Mesendoderm (in vitro differentiated cells): ENCODE data around the gene PRSS1.
"Not testable (repeated sequence)": the region's sequence is repeated elsewhere in the genome, so short reads cannot be mapped to it uniquely, and the experiment has no call there.

Experiments used
- DNase-seq: peaks from one replicate; pipeline ENCODE4 v3.0.0; 2013
- H2AK5ac ChIP-seq: 2 replicates; pipeline ENCODE4 v1.6.1; 2013; ENCODE audit warnings: low read length, inconsistent platforms
- H2BK120ac ChIP-seq: 2 replicates; pipeline ENCODE4 v1.6.1; 2013; ENCODE audit warnings: low read depth, mild to moderate bottlenecking, low read length, moderate library complexity, mixed read lengths
- H2BK15ac ChIP-seq: replicated peaks from 2 replicates; pipeline ENCODE4 v1.6.1; 2013; ENCODE audit warnings: low read depth, mild to moderate bottlenecking, moderate library complexity
- H2BK5ac ChIP-seq: 2 replicates; pipeline ENCODE4 v1.6.1; 2013; ENCODE audit warnings: low read length, inconsistent platforms
- H3K18ac ChIP-seq: 2 replicates; pipeline ENCODE4 v1.6.1; 2013; ENCODE audit warnings: mild to moderate bottlenecking, low read length, mixed read lengths
- H3K23ac ChIP-seq: one replicate; pipeline ENCODE4 v1.6.1; 2013; ENCODE audit warnings: low read length
- H3K27ac ChIP-seq: 2 replicates; pipeline ENCODE4 v1.5.1; 2013; ENCODE audit warnings: low read depth, mild to moderate bottlenecking, inconsistent platforms, low read length, moderate library complexity
- H3K27me3 ChIP-seq: 2 replicates; pipeline ENCODE4 v1.6.1; 2013; ENCODE audit warnings: low read length, control low read depth, mild to moderate bottlenecking, inconsistent platforms; ENCODE audit not compliant: insufficient read depth, poor library complexity
- H3K36me3 ChIP-seq: 2 replicates; pipeline ENCODE4 v1.6.1; 2013; ENCODE audit warnings: low read length, inconsistent platforms; ENCODE audit not compliant: control insufficient read depth, insufficient read depth
- H3K4ac ChIP-seq: one replicate; pipeline ENCODE4 v1.6.1; 2013; ENCODE audit warnings: low read depth, mild to moderate bottlenecking, low read length, moderate library complexity
- H3K4me1 ChIP-seq: 2 replicates; pipeline ENCODE4 v1.6.1; 2013; ENCODE audit warnings: low read depth, low read length, inconsistent platforms; ENCODE audit not compliant: control insufficient read depth
- H3K4me2 ChIP-seq: 2 replicates; pipeline ENCODE4 v1.6.1; 2013; ENCODE audit warnings: low read length
- H3K4me3 ChIP-seq: 2 replicates; pipeline ENCODE4 v1.5.1; 2013; ENCODE audit warnings: mild to moderate bottlenecking, low read length
- H3K56ac ChIP-seq: one replicate; pipeline ENCODE4 v1.6.1; 2013; ENCODE audit warnings: low read length
- H3K79me1 ChIP-seq: 2 replicates; pipeline ENCODE4 v1.6.1; 2013; ENCODE audit warnings: low read length, inconsistent platforms
- H3K79me2 ChIP-seq: 2 replicates; pipeline ENCODE4 v1.6.1; 2013; ENCODE audit warnings: mild to moderate bottlenecking, low read length; ENCODE audit not compliant: control insufficient read depth, insufficient read depth
- H3K9ac ChIP-seq: 2 replicates; pipeline ENCODE4 v1.6.1; 2013; ENCODE audit warnings: low read length, inconsistent platforms
- H4K5ac ChIP-seq: one replicate; pipeline ENCODE4 v1.6.1; 2013; ENCODE audit warnings: low read length
- H4K8ac ChIP-seq: one replicate; pipeline ENCODE4 v1.6.1; 2013; ENCODE audit warnings: low read depth, mild to moderate bottlenecking, control low read depth, low read length, moderate library complexity
- WGBS: extraction: QIAGEN DNeasy Blood & Tissue Kit; methylation state at CpG from one replicate; pipeline ENCODE4 v1.1.7; 2013; ENCODE audit warnings: low lambda C conversion rate, missing lambda C conversion rate; ENCODE audit not compliant: insufficient coverage; ENCODE audit errors: extremely low coverage; 5-methylcytosine and 5-hydroxymethylcytosine counted together

Gene PRSS1

DNA sequence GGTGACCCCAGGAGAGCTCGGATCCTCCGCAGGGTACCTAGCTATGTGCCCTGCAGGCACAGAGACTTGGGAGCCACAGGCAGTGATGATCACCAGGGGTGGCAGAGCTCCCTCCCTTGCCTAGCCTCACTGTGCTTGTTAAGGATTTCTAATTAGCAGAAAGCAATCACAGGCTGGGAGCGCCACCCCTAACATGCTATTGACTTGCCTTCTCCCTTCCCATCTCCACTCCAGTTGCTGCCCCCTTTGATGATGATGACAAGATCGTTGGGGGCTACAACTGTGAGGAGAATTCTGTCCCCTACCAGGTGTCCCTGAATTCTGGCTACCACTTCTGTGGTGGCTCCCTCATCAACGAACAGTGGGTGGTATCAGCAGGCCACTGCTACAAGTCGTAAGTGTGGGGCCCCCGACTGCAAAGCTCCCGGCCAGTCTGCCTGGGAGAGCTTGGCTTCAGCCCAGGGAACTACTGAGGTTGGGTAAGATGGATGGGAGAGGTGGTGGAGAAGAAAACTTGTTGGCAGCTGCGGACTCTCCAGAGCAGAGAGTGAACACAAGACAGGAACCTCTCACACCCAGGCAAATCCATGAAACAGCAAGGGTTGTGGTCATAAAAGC, 1.2 kb downstream of the PRSS1 start:
- Histone ChIP-seq H3K4me3 (no peak overlapping the region), H2BK15ac (no peak overlapping the region), H4K8ac (no peak overlapping the region), H3K23ac (no peak overlapping the region), H3K4me2 (no peak overlapping the region), H3K9ac (no peak overlapping the region), H3K4me1 (peaks cover 8% of the 10 kb centered on the region), H3K36me3 (no peaks in the 10 kb centered on the region), H3K4ac (no peak overlapping the region), H4K5ac (no peak overlapping the region), H3K27ac (no peak overlapping the region), H3K79me2 (no peaks in the 10 kb centered on the region), H3K79me1 (no peaks in the 10 kb centered on the region), H2BK120ac (no peak overlapping the region), H3K18ac (no peak overlapping the region), H3K27me3 (no peaks in the 10 kb centered on the region), H2AK5ac (no peak overlapping the region), H2BK5ac (no peak overlapping the region), H3K56ac (no peak overlapping the region)
- no CpG with 5 or more reads among the region's 9 CpGs for WGBS
- DNase-seq = no peak

DNA sequence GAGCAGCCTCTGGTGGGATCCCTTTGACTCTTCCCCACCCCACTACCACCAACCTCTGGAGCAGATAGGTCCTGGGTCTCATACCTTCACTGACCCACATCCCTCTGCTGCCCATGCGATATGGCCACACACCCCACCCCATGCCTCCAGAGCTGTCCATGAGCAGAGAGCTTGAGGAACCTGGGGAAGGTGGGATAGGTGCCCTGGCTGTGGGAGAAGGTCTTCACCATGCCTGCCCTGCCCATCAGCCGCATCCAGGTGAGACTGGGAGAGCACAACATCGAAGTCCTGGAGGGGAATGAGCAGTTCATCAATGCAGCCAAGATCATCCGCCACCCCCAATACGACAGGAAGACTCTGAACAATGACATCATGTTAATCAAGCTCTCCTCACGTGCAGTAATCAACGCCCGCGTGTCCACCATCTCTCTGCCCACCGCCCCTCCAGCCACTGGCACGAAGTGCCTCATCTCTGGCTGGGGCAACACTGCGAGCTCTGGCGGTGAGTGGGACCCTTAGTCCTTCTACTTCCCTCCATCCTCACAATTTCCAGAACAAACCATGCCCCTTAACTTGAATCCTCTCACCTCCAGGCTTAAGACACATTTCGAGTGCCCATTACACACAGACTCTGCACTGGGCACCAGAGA, 2.4 kb downstream of the PRSS1 start:
- H3K23ac ChIP-seq, H2BK120ac ChIP-seq, H3K4me1 ChIP-seq, H3K27ac ChIP-seq, H3K4me3 ChIP-seq, H4K8ac ChIP-seq, H3K4me2 ChIP-seq, H3K9ac ChIP-seq, H2BK5ac ChIP-seq, H2AK5ac ChIP-seq, H3K79me1 ChIP-seq, H3K79me2 ChIP-seq, DNase-seq, H3K18ac ChIP-seq, H3K36me3 ChIP-seq, H4K5ac ChIP-seq, H3K4ac ChIP-seq, H3K27me3 ChIP-seq, H2BK15ac ChIP-seq, H3K56ac ChIP-seq: not testable (repeated sequence)
- WGBS = no CpG with 5 or more reads among the region's 14 CpGs

DNA sequence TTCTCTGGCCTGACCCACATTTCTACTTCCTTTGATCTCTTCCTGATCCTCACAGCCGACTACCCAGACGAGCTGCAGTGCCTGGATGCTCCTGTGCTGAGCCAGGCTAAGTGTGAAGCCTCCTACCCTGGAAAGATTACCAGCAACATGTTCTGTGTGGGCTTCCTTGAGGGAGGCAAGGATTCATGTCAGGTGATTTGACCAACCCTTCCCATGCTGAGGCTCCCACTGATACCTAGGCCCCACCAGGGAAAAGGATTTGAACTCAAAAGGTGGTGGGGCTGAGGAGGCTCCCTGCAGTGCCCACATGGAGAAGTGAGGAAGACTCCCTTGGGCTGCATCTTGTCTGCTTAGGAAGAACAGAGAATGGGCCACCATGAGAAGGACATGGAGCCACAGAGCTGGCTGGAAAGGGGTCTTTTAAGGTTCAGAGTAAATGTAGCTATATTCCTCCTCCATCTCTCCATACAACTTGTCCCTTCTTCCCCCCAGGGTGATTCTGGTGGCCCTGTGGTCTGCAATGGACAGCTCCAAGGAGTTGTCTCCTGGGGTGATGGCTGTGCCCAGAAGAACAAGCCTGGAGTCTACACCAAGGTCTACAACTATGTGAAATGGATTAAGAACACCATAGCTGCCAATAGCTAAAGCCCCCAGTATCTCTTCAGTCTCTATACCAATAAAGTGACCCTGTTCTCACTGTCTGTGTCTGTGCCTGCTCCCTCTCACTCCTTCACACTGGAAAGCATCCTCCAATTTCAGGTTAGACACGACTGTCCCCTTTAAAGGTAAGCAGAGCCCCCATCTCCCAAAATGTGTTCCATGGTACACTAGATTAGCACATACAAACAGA, 3.3 kb downstream of the PRSS1 start:
- Histone ChIP-seq H3K4me2 (no peak overlapping the region), H4K5ac (no peak overlapping the region), H3K27ac (no peak overlapping the region), H3K36me3 (no peaks in the 10 kb centered on the region), H2BK120ac (no peak overlapping the region), H3K79me2 (no peaks in the 10 kb centered on the region), H3K4me3 (no peak overlapping the region), H3K79me1 (no peaks in the 10 kb centered on the region), H3K56ac (no peak overlapping the region), H2BK5ac (no peak overlapping the region), H3K4ac (no peak overlapping the region), H3K27me3 (no peaks in the 10 kb centered on the region), H2AK5ac (no peak overlapping the region), H4K8ac (no peak overlapping the region), H3K23ac (no peak overlapping the region), H3K4me1 (peaks cover 8% of the 10 kb centered on the region), H3K18ac (no peak overlapping the region), H3K9ac (no peak overlapping the region), H2BK15ac (no peak overlapping the region)
- no peak for DNase-seq
- no CpG with 5 or more reads among the region's 3 CpGs for WGBS

DNA sequence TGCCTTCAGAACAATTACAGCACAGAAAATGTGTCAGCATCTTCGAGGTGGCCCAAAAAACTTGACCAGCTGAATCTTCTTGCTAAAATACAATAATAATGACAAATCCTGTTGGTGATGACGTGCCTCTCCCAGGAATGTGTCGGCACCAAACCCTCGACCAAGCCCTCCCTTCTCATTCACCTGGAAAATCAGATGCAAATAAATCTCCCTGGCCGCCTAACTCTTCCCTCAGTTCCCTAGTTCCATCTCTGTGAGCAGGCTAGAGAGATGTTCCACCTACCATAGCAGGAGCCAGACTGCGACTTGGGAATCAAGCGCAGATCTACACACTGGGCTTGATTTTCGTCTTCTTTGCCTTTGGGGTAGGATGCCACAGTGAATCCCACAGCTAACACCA, 4.1 kb downstream of the PRSS1 start:
- no peak for DNase-seq
- no CpG with 5 or more reads among the region's 8 CpGs for WGBS

DNA sequence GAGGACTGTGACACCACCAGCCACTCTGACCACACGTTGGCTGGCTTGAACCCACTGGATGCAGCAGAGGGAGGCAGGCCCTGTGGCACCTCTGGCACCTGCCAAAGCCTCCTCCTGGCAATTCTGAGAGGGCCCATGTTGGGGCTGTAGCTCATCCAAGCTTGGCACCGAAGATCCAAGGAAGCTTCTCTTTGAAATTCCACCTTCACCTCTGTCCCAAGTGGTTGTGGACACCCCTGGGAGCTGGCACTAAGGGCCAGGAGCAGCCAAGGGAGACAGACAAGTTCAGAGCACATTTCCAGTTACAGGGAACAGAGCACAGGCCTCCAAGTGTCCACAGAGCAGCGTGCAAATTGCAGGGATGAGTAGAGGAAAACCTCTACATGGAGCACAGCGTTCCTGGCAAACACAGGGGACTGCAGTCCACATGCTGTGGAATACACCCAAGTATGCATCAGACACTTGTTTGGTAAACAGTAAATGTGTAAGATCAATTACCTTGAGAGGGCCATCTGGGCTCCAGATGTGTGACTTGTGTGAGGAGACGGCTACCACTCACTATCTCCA, 4.7 kb downstream of the PRSS1 start:
- H3K4ac ChIP-seq, H2BK120ac ChIP-seq, H3K4me3 ChIP-seq, H2BK15ac ChIP-seq, H3K9ac ChIP-seq, DNase-seq, H3K27me3 ChIP-seq, H4K5ac ChIP-seq, H4K8ac ChIP-seq, H3K79me2 ChIP-seq, H3K36me3 ChIP-seq, H3K56ac ChIP-seq, H3K23ac ChIP-seq, H2AK5ac ChIP-seq, H3K27ac ChIP-seq, H3K18ac ChIP-seq, H3K79me1 ChIP-seq, H3K4me1 ChIP-seq, H2BK5ac ChIP-seq, H3K4me2 ChIP-seq: not testable (repeated sequence)
- WGBS = no CpG with 5 or more reads among the region's 5 CpGs

More for the DNA sequence above, 4.1 kb downstream of the PRSS1 start:
- Histone ChIP-seq H3K56ac (no peak overlapping the region), H3K23ac (no peak overlapping the region), H2BK15ac (no peak overlapping the region), H3K4ac (no peak overlapping the region), H4K8ac (no peak overlapping the region), H3K79me2 (no peaks in the 10 kb centered on the region), H3K36me3 (no peaks in the 10 kb centered on the region), H4K5ac (no peak overlapping the region), H3K79me1 (no peaks in the 10 kb centered on the region), H3K27ac (no peak overlapping the region), H3K4me2 (no peak overlapping the region), H3K4me3 (no peak overlapping the region), H2BK120ac (no peak overlapping the region), H3K4me1 (peaks cover 8% of the 10 kb centered on the region), H3K9ac (no peak overlapping the region), H2AK5ac (no peak overlapping the region), H3K27me3 (no peaks in the 10 kb centered on the region), H3K18ac (no peak overlapping the region), H2BK5ac (no peak overlapping the region)
